Smooth muscle cell (in vitro differentiated cells): ENCODE measurements around the gene CALM1. TPM values are rescaled to one million over a fixed set of nuclear protein-coding genes. Genes with fewer than 3 reads are reported as not detected.

Experiments
- DNase-seq: peaks from one replicate; lab custom pipeline; 2025; ENCODE audit not compliant: unreplicated experiment; lab: John Stamatoyannopoulos, UW
- H2AFZ ChIP-seq: fragments of 200-600 bp; sonication (generic); 2 replicates; pipeline ENCODE4 v1.6.0; 2016; ENCODE audit warnings: antibody characterized with exemption, low read depth, mild to moderate bottlenecking
- H3F3A ChIP-seq: fragments of 200-600 bp; sonication (generic); 2 replicates; pipeline ENCODE4 v1.6.0; 2017; ENCODE audit warnings: antibody characterized with exemption, low read depth
- H3K27ac ChIP-seq: fragments of 200-600 bp; sonication (generic); 2 replicates; pipeline ENCODE4 v1.5.1; 2016; ENCODE audit warnings: low read depth, mild to moderate bottlenecking
- H3K27me3 ChIP-seq: fragments of 200-600 bp; sonication (generic); 2 replicates; pipeline ENCODE4 v1.6.1; 2016; ENCODE audit warnings: low read depth, mild to moderate bottlenecking
- H3K36me3 ChIP-seq: fragments of 200-600 bp; sonication (generic); 2 replicates; pipeline ENCODE4 v1.5.1; 2016; ENCODE audit warnings: low read depth
- H3K4me1 ChIP-seq: fragments of 200-600 bp; sonication (generic); 2 replicates; pipeline ENCODE4 v1.5.1; 2016; ENCODE audit warnings: low read depth
- H3K4me2 ChIP-seq: fragments of 200-600 bp; sonication (generic); 2 replicates; pipeline ENCODE4 v1.6.0; 2016; ENCODE audit warnings: mild to moderate bottlenecking
- H3K4me3 ChIP-seq: fragments of 200-600 bp; sonication (generic); 2 replicates; pipeline ENCODE4 v1.5.1; 2016; ENCODE audit warnings: mild to moderate bottlenecking
- H3K79me2 ChIP-seq: fragments of 200-600 bp; sonication (generic); 2 replicates; pipeline ENCODE4 v1.6.0; 2016; ENCODE audit warnings: low read depth, mild to moderate bottlenecking
- H3K9ac ChIP-seq: fragments of 200-600 bp; sonication (generic); 2 replicates; pipeline ENCODE4 v1.6.0; 2016; ENCODE audit warnings: low read depth
- H3K9me3 ChIP-seq: fragments of 200-600 bp; sonication (generic); replicated peaks from 2 replicates; pipeline ENCODE4 v1.5.1; 2016; ENCODE audit warnings: low read depth
- H4K20me1 ChIP-seq: fragments of 200-600 bp; sonication (generic); 2 replicates; pipeline ENCODE4 v1.6.0; 2016; ENCODE audit warnings: low read depth
- CTCF ChIP-seq: fragments of 200-600 bp; sonication (generic); IDR thresholded peaks from 2 replicates; pipeline ENCODE4 v1.5.1; 2017; ENCODE audit warnings: borderline replicate concordance, mild to moderate bottlenecking, antibody characterized with exemption; ENCODE audit not compliant: insufficient read depth, poor library complexity, severe bottlenecking
- WGBS: methylation state at CpG from one replicate; pipeline ENCODE4 v1.1.7; 2016; ENCODE audit warnings: low lambda C conversion rate; 5-methylcytosine and 5-hydroxymethylcytosine counted together
- polyA plus RNA-seq: library from polyadenylated mRNA; unstranded; fragments of >200 nt; fragmentation: Nextera tagmentation; extraction: Ambion mirVana; gene quantifications from 2 replicates; pipeline ENCODE4 v1.2.1, GENCODE V29; 2016
- total RNA-seq: library from RNA; depleted of rRNA; stranded (reverse); fragments of >200 nt; gene quantifications from 2 replicates; pipeline ENCODE4 v1.2.3, GENCODE V29; 2014

Gene CALM1
- total and polyA plus RNA-seq, 2 experiments from 2014 or later: 302 to 545 TPM

GRCh38 chr14:90400904-90401561 lies 4.2 kb downstream of the CALM1 start:
- Histone ChIP-seq H3F3A (peaks cover 55% of the 10 kb centered on the region), H3K36me3 (peaks cover 35% of the 10 kb centered on the region), H3K4me1 (peaks cover 20% of the 10 kb centered on the region), H3K4me2 (no peak overlapping the region), H3K27me3 (no peaks in the 10 kb centered on the region), H3K27ac (peak overlapping the region; percentile 3), H3K9ac (no peak overlapping the region), H4K20me1 (peaks cover 88% of the 10 kb centered on the region), H3K4me3 (no peak overlapping the region), H3K79me2 (peaks cover 62% of the 10 kb centered on the region), H3K9me3 (no peaks in the 10 kb centered on the region), H2AFZ (no peak overlapping the region)
- 85% methylated on average over 7 of the region's 7 CpGs for WGBS
- no peak for DNase-seq
- TF ChIP-seq CTCF: no peak

- H4K20me1 ChIP-seq: peaks cover 93% of the 10 kb centered on the region
- WGBS: 94% methylated on average over 7 of the region's 7 CpGs
- no peak overlapping the region for H3K4me3 ChIP-seq
- H3K4me1 ChIP-seq: peaks cover 20% of the 10 kb centered on the region
- no peak overlapping the region for H3K27ac ChIP-seq
- no peak overlapping the region for H3K9ac ChIP-seq
- H3K79me2 ChIP-seq: peaks cover 62% of the 10 kb centered on the region
- no peak for DNase-seq
- H2AFZ ChIP-seq: no peak overlapping the region
- no peak for TF ChIP-seq CTCF
- H3K27me3 ChIP-seq: no peaks in the 10 kb centered on the region
- H3K4me2 ChIP-seq: no peak overlapping the region
- H3K9me3 ChIP-seq: no peaks in the 10 kb centered on the region
- H3K36me3 ChIP-seq: peaks cover 35% of the 10 kb centered on the region
- peaks cover 65% of the 10 kb centered on the region for H3F3A ChIP-seq
Observed at GRCh38 chr14:90402016-90402415, 5.2 kb downstream of the CALM1 start.

- H3K4me3 ChIP-seq: no peak overlapping the region
- peaks cover 52% of the 10 kb centered on the region for H3K79me2 ChIP-seq
- no peak overlapping the region for H3K4me2 ChIP-seq
- no peak for DNase-seq
- H3K9ac ChIP-seq: no peak overlapping the region
- peaks cover 84% of the 10 kb centered on the region for H4K20me1 ChIP-seq
- H3K9me3 ChIP-seq: no peaks in the 10 kb centered on the region
- peaks cover 35% of the 10 kb centered on the region for H3K36me3 ChIP-seq
- H3K27ac ChIP-seq: no peak overlapping the region
- 98% methylated on average over 2 of the region's 2 CpGs for WGBS
- H3K4me1 ChIP-seq: peaks cover 20% of the 10 kb centered on the region
- no peaks in the 10 kb centered on the region for H3K27me3 ChIP-seq
- peaks cover 71% of the 10 kb centered on the region for H3F3A ChIP-seq
- H2AFZ ChIP-seq: no peak overlapping the region
- no peak for TF ChIP-seq CTCF
Observed at GRCh38 chr14:90403065-90403464, 6.2 kb downstream of the CALM1 start.

GRCh38 chr14:90405101-90405500 lies 8.3 kb downstream of the CALM1 start:
- H3K79me2 ChIP-seq: peaks cover 33% of the 10 kb centered on the region
- no peak overlapping the region for H3K27ac ChIP-seq
- H3K36me3 ChIP-seq: peaks cover 35% of the 10 kb centered on the region
- H3K9me3 ChIP-seq: no peaks in the 10 kb centered on the region
- H3K4me2 ChIP-seq: no peak overlapping the region
- H3F3A ChIP-seq: peaks cover 65% of the 10 kb centered on the region
- H4K20me1 ChIP-seq: peaks cover 63% of the 10 kb centered on the region
- no peak for DNase-seq
- H3K4me3 ChIP-seq: no peak overlapping the region
- no peak for TF ChIP-seq CTCF
- no peak overlapping the region for H2AFZ ChIP-seq
- H3K27me3 ChIP-seq: no peaks in the 10 kb centered on the region
- WGBS: 92% methylated on average over 9 of the region's 9 CpGs
- peaks cover 3% of the 10 kb centered on the region for H3K4me1 ChIP-seq
- H3K9ac ChIP-seq: no peak overlapping the region
